ENCODE measurements around the gene CD14.

CD14 gene

GRCh38 chr5:140637371-140638100, 4.6 kb upstream of the CD14 start:
- no peak for TF ChIP-seq CTCF (IDR thresholded peaks at IDR 0.05; ENCODE audit: insufficient read depth, low read length, missing control alignments)
- POLR2A ChIA-PET = interaction anchor here (0.7 kb wide), 1 partner anchor 109 kb away, joined by 3 read pairs; no protein-coding TSS in a partner anchor
- DNase-seq (ENCODE audit: low read depth, low spot score) = no peak
- no peak overlapping the region for H3K4me3 ChIP-seq (ENCODE audit: low read depth, low read length)
- CTCF ChIA-PET = interaction anchor here (1.1 to 2.6 kb wide), 2 partner anchors 10 to 48 kb away, joined by 3 to 14 read pairs; partner anchors contain the start of genes IK and NDUFA2

- no peak for TF ChIP-seq CTCF (IDR thresholded peaks at IDR 0.05; ENCODE audit: insufficient read depth, low read length, missing control alignments)
- POLR2A ChIA-PET = interaction anchor here (1.2 kb wide), 1 partner anchor 83 kb away, joined by 3 read pairs; no protein-coding TSS in a partner anchor
- no peak for DNase-seq (ENCODE audit: low read depth, low spot score)
- CTCF ChIA-PET = interaction anchor here (0.7 to 4.6 kb wide), 33 partner anchors 8 to 1056 kb away, joined by 3 to 36 read pairs (median 4); partner anchors contain the start of genes EIF4EBP3, IK, NDUFA2 and SLC4A9
- H3K4me3 ChIP-seq (ENCODE audit: low read depth, low read length) = no peak overlapping the region
Measured at GRCh38 chr5:140635291-140636257, 2.6 kb upstream of the CD14 start.

- ChIA-PET POLR2A (interaction anchor here (0.6 kb wide), 1 partner anchor 231 kb away, joined by 3 read pairs; no protein-coding TSS in a partner anchor), CTCF (interaction anchor here (1.0 to 4.6 kb wide), 17 partner anchors 12 to 391 kb away, joined by 3 to 36 read pairs (median 6); partner anchors contain the start of genes EIF4EBP3, IK, NDUFA2 and SLC4A9)
- TF ChIP-seq CTCF (IDR thresholded peaks at IDR 0.05; ENCODE audit: insufficient read depth, low read length, missing control alignments) = no peak
- H3K4me3 ChIP-seq (ENCODE audit: low read depth, low read length) = no peak overlapping the region
- DNase-seq (ENCODE audit: low read depth, low spot score) = no peak
Measured at GRCh38 chr5:140634103-140634502, 1.1 kb upstream of the CD14 start.

- TF ChIP-seq CTCF (IDR thresholded peaks at IDR 0.05; ENCODE audit: insufficient read depth, low read length, missing control alignments) = no peak
- no peak for DNase-seq (ENCODE audit: low read depth, low spot score)
- H3K4me3 ChIP-seq (ENCODE audit: low read depth, low read length) = no peak overlapping the region
- POLR2A ChIA-PET = no interaction called here
- CTCF ChIA-PET = interaction anchor here (1.8 to 4.6 kb wide), 3 partner anchors 75 to 270 kb away, joined by 4 to 36 read pairs (median 14); partner anchors contain the start of gene EIF4EBP3
Measured at GRCh38 chr5:140633501-140633900, 526 bp upstream of the CD14 start.

- peak overlapping the region; percentile 56 for H3K4me3 ChIP-seq (ENCODE audit: low read depth, low read length)
- POLR2A ChIA-PET = interaction anchor here (0.6 to 1.0 kb wide), 2 partner anchors 75 to 99 kb away, joined by 3 to 6 read pairs; partner anchors contain the start of gene SRA1
- DNase-seq (ENCODE audit: low read depth, low spot score) = no peak
Measured at GRCh38 chr5:140632366-140633020, 482 bp downstream of the CD14 start.

More at GRCh38 chr5:140632366-140633020, 482 bp downstream of the CD14 start:
- no peak for TF ChIP-seq CTCF (IDR thresholded peaks at IDR 0.05; ENCODE audit: insufficient read depth, low read length, missing control alignments)
- CTCF ChIA-PET = interaction anchor here (0.8 to 4.6 kb wide), 5 partner anchors 10 to 269 kb away, joined by 3 to 36 read pairs (median 4); partner anchors contain the start of gene EIF4EBP3
